ENCODE measurements around the gene MYBBP1A.
"Not testable (repeated sequence)": the region's sequence is repeated elsewhere in the genome, so short reads cannot be mapped to it uniquely, and the experiment has no call there.

The MYBBP1A gene

GRCh38 chr17:4590042-4590441, 34.9 kb upstream of the MYBBP1A start:
- not testable (repeated sequence) for DNase-seq (ENCODE audit: low read depth)

GRCh38 chr17:4588898-4589625, 33.9 kb upstream of the MYBBP1A start:
- DNase-seq (ENCODE audit: low read depth), result no peak

- no peak for DNase-seq (ENCODE audit: low read depth)
Measured at GRCh38 chr17:4588391-4588790, 33.2 kb upstream of the MYBBP1A start.

GRCh38 chr17:4587803-4588202, 32.6 kb upstream of the MYBBP1A start:
- DNase-seq (ENCODE audit: low read depth), result no peak

GRCh38 chr17:4587195-4587594, 32.0 kb upstream of the MYBBP1A start:
- no peak for DNase-seq (ENCODE audit: low read depth)

- DNase-seq (ENCODE audit: low read depth), result no peak
Measured at GRCh38 chr17:4586043-4586442, 30.9 kb upstream of the MYBBP1A start.

GRCh38 chr17:4585638-4585994, 30.4 kb upstream of the MYBBP1A start:
- DNase-seq (ENCODE audit: low read depth), result no peak

GRCh38 chr17:4584917-4585637, 29.9 kb upstream of the MYBBP1A start:
- DNase-seq (ENCODE audit: low read depth), result no peak

- DNase-seq (ENCODE audit: low read depth), result peak; percentile 18
Measured at GRCh38 chr17:4584101-4584916, 29.1 kb upstream of the MYBBP1A start, which contains the start of gene SMTNL2. SMTNL2 (plus strand) TSS chr17:4584529; CDS start chr17:4584606, 77 bp downstream.

GRCh38 chr17:4583782-4584100, 28.6 kb upstream of the MYBBP1A start:
- DNase-seq (ENCODE audit: low read depth), result no peak

- DNase-seq (ENCODE audit: low read depth), result no peak
Measured at GRCh38 chr17:4583206-4583605, 28.0 kb upstream of the MYBBP1A start.

- DNase-seq (ENCODE audit: low read depth), result no peak
Measured at GRCh38 chr17:4582691-4583090, 27.5 kb upstream of the MYBBP1A start.

GRCh38 chr17:4582101-4582501, 26.9 kb upstream of the MYBBP1A start:
- no peak for DNase-seq (ENCODE audit: low read depth)

- DNase-seq (ENCODE audit: low read depth), result no peak
Measured at GRCh38 chr17:4580291-4580690, 25.1 kb upstream of the MYBBP1A start.

GRCh38 chr17:4579678-4580077, 24.5 kb upstream of the MYBBP1A start:
- DNase-seq (ENCODE audit: low read depth), result no peak

- not testable (repeated sequence) for DNase-seq (ENCODE audit: low read depth)
Measured at GRCh38 chr17:4578349-4578748, 23.2 kb upstream of the MYBBP1A start.

GRCh38 chr17:4577386-4577993, 22.3 kb upstream of the MYBBP1A start:
- DNase-seq (ENCODE audit: low read depth), result no peak

- no peak for DNase-seq (ENCODE audit: low read depth)
Measured at GRCh38 chr17:4576729-4577322, 21.6 kb upstream of the MYBBP1A start.

GRCh38 chr17:4576161-4576558, 21.0 kb upstream of the MYBBP1A start:
- no peak for DNase-seq (ENCODE audit: low read depth)

- DNase-seq (ENCODE audit: low read depth), result no peak
Measured at GRCh38 chr17:4574448-4575045, 19.4 kb upstream of the MYBBP1A start.

GRCh38 chr17:4573669-4574068, 18.5 kb upstream of the MYBBP1A start:
- DNase-seq (ENCODE audit: low read depth), result peak; percentile 45

GRCh38 chr17:4573115-4573514, 17.9 kb upstream of the MYBBP1A start:
- no peak for DNase-seq (ENCODE audit: low read depth)
